ENCODE results near the gene RAB33A. TPM values are rescaled to one million over a fixed set of nuclear protein-coding genes. Genes with fewer than 3 reads are reported as not detected.

Gene RAB33A
- total RNA-seq, 4 donors from 2014 or later: 1.5 to 3.0 (median 1.8) TPM; not detected in 1

- peak in 1 of 2 donors; percentile 47 for DNase-seq
- H3K27ac ChIP-seq: peak overlapping the region; percentile 85 to 90
- no peaks in the 10 kb centered on the region for H3K9me3 ChIP-seq
- no peaks in the 10 kb centered on the region for H3K4me1 ChIP-seq
- TF ChIP-seq POLR2A (IDR thresholded peaks at IDR 0.05) (no peak), CTCF (IDR thresholded peaks at IDR 0.05) (no peak)
- H3K4me3 ChIP-seq: peak overlapping the region; percentile 29 to 46
- no peaks in the 10 kb centered on the region for H3K36me3 ChIP-seq
- intact Hi-C loops (cut with DNase I; ENCODE audit: low total_unique reads): no loop called here
- no peaks in the 10 kb centered on the region for H3K27me3 ChIP-seq
Observed at GRCh38 chrX:130165181-130165702, 6.5 kb upstream of the RAB33A start.

- H3K9me3 ChIP-seq: no peaks in the 10 kb centered on the region
- peak; percentile 91 for DNase-seq
- H3K27ac ChIP-seq: peak within 1 kb of the TSS; percentile 85 to 90
- no peaks in the 10 kb centered on the region for H3K4me1 ChIP-seq
- peak in 2 of 4 experiments; percentile 13 to 36 for TF ChIP-seq CTCF (IDR thresholded peaks at IDR 0.05)
- TF ChIP-seq POLR2A (IDR thresholded peaks at IDR 0.05): peak; percentile 47 to 61
- peak within 1 kb of the TSS; percentile 29 to 46 for H3K4me3 ChIP-seq
- no peaks in the 10 kb centered on the region for H3K27me3 ChIP-seq
- H3K36me3 ChIP-seq: no peaks in the 10 kb centered on the region
- intact Hi-C loops (cut with DNase I; ENCODE audit: low total_unique reads): no loop called here
Observed at GRCh38 chrX:130165703-130166502, 5.9 kb upstream of the RAB33A start, which contains the start of gene AIFM1. AIFM1 (minus strand) TSS chrX:130165841; CDS start chrX:130165656, 185 bp downstream.

- Histone ChIP-seq H3K4me3 (peak overlapping the region; percentile 29 to 46), H3K36me3 (no peaks in the 10 kb centered on the region), H3K9me3 (no peaks in the 10 kb centered on the region), H3K4me1 (no peaks in the 10 kb centered on the region), H3K27ac (peak overlapping the region; percentile 85 to 90), H3K27me3 (no peaks in the 10 kb centered on the region)
- intact Hi-C loops (cut with DNase I; ENCODE audit: low total_unique reads): no loop called here
- no peak for DNase-seq
- no peak for TF ChIP-seq POLR2A (IDR thresholded peaks at IDR 0.05)
- no peak for TF ChIP-seq CTCF (IDR thresholded peaks at IDR 0.05)
Observed at GRCh38 chrX:130166503-130166777, 5.3 kb upstream of the RAB33A start.

- Histone ChIP-seq H3K4me1 (no peaks in the 10 kb centered on the region), H3K27me3 (no peaks in the 10 kb centered on the region), H3K4me3 (no peak overlapping the region), H3K27ac (peak overlapping the region in 1 of 2 donors; percentile 85), H3K9me3 (no peaks in the 10 kb centered on the region), H3K36me3 (no peaks in the 10 kb centered on the region)
- intact Hi-C loops (cut with DNase I; ENCODE audit: low total_unique reads): no loop called here
- DNase-seq: no peak
- TF ChIP-seq POLR2A (IDR thresholded peaks at IDR 0.05): no peak
- TF ChIP-seq CTCF (IDR thresholded peaks at IDR 0.05): no peak
Observed at GRCh38 chrX:130167040-130167439, 4.7 kb upstream of the RAB33A start.

- intact Hi-C loops (cut with DNase I; ENCODE audit: low total_unique reads): no loop called here
- no peak overlapping the region for H3K27ac ChIP-seq
Observed at GRCh38 chrX:130170752-130171445, 863 bp upstream of the RAB33A start.

More at GRCh38 chrX:130170752-130171445, 863 bp upstream of the RAB33A start:
- no peaks in the 10 kb centered on the region for H3K36me3 ChIP-seq
- DNase-seq: peak in 1 of 2 donors; percentile 27
- peak overlapping the region; percentile 29 to 46 for H3K4me3 ChIP-seq
- TF ChIP-seq CTCF (IDR thresholded peaks at IDR 0.05) (no peak), POLR2A (IDR thresholded peaks at IDR 0.05) (no peak)
- H3K27me3 ChIP-seq: no peaks in the 10 kb centered on the region
- no peaks in the 10 kb centered on the region for H3K4me1 ChIP-seq
- H3K9me3 ChIP-seq: no peaks in the 10 kb centered on the region
